ENCODE measurements around the gene ZFYVE9. TPM values are rescaled to one million over a fixed set of nuclear protein-coding genes. Genes with fewer than 3 reads are reported as not detected.

The ZFYVE9 gene
- total and polyA plus RNA-seq, 2 of the 8 experiments (the other 6 are each of a cell fraction or from before 2014, with no cell fraction given): 5.8 to 26.5 TPM

GRCh38 chr1:52125736-52126359 is 16.0 kb upstream of the ZFYVE9 start (continued):
- TF ChIP-seq CHD7 (IDR thresholded peaks at IDR 0.05; ENCODE audit: insufficient replicate concordance, low read length) (no peak), CBX8 (IDR thresholded peaks at IDR 0.05; ENCODE audit: borderline replicate concordance, low read depth, low read length) (no peak), SP2 (IDR thresholded peaks at IDR 0.05; ENCODE audit: low read length) (no peak), ASH2L (IDR thresholded peaks at IDR 0.05; ENCODE audit: low read length) (no peak), RAD21 (IDR thresholded peaks at IDR 0.05 in 1 of 2, conservative IDR thresholded peaks at IDR 0.05 in 1 of 2; ENCODE audit: low read depth in 2 of 2, low read length in 2 of 2) (no peak), RXRA (IDR thresholded peaks at IDR 0.05; ENCODE audit: insufficient read depth, low read depth, low read length) (no peak), HDAC2 (IDR thresholded peaks at IDR 0.05; ENCODE audit: borderline replicate concordance in 1 of 2, low read depth in 2 of 2, low read length in 2 of 2) (no peak), MAFK (IDR thresholded peaks at IDR 0.05; ENCODE audit: low read depth, low read length) (no peak)

Measured in H1 (cell line).